Measurements from ENCODE around the gene ADIPOR2.
"Not testable (repeated sequence)": the region's sequence is repeated elsewhere in the genome, so short reads cannot be mapped to it uniquely, and the experiment has no call there.

The ADIPOR2 gene

GRCh38 chr12:1816730-1817348 lies 126.0 kb downstream of the ADIPOR2 start:
- DNase-seq: no peak

GRCh38 chr12:1817928-1818327 lies 127.1 kb downstream of the ADIPOR2 start:
- DNase-seq: not testable (repeated sequence)

GRCh38 chr12:1819050-1819449 lies 128.2 kb downstream of the ADIPOR2 start:
- DNase-seq: no peak

- DNase-seq: no peak
These were observed 128.7 kb downstream of the ADIPOR2 start for GRCh38 chr12:1819571-1819970.

- DNase-seq: no peak
These were observed 129.5 kb downstream of the ADIPOR2 start, which contains the start of gene LRTM2 for GRCh38 chr12:1820191-1820895. Gene LRTM2 (plus strand): TSS chr12:1820565. CDS start chr12:1828149, 7,584 bp downstream.

GRCh38 chr12:1820896-1821291 lies 130.0 kb downstream of the ADIPOR2 start:
- no peak for DNase-seq

- DNase-seq: no peak
These were observed 130.9 kb downstream of the ADIPOR2 start for GRCh38 chr12:1821805-1822204.

GRCh38 chr12:1822699-1823098 lies 131.8 kb downstream of the ADIPOR2 start:
- no peak for DNase-seq

GRCh38 chr12:1823237-1823636 lies 132.4 kb downstream of the ADIPOR2 start:
- no peak for DNase-seq

GRCh38 chr12:1825382-1826102 lies 134.7 kb downstream of the ADIPOR2 start:
- no peak for DNase-seq

- DNase-seq: no peak
These were observed 135.5 kb downstream of the ADIPOR2 start for GRCh38 chr12:1826401-1826800.

GRCh38 chr12:1826867-1827705 lies 136.2 kb downstream of the ADIPOR2 start:
- no peak for DNase-seq

GRCh38 chr12:1827826-1828805 lies 137.2 kb downstream of the ADIPOR2 start:
- DNase-seq: no peak

- no peak for DNase-seq
These were observed 138.0 kb downstream of the ADIPOR2 start for GRCh38 chr12:1828856-1829255.

GRCh38 chr12:1829306-1829900 lies 138.5 kb downstream of the ADIPOR2 start:
- no peak for DNase-seq

GRCh38 chr12:1830401-1830845 lies 139.6 kb downstream of the ADIPOR2 start:
- no peak for DNase-seq

GRCh38 chr12:1830981-1831963 lies 140.4 kb downstream of the ADIPOR2 start:
- DNase-seq: no peak

GRCh38 chr12:1832801-1833595 lies 142.1 kb downstream of the ADIPOR2 start:
- no peak for DNase-seq

- no peak for DNase-seq
These were observed 142.7 kb downstream of the ADIPOR2 start for GRCh38 chr12:1833596-1834028.

Measured in SW 1271 (cell line).